HS-5 (cell line): ENCODE data around the gene CCDC17.
"Not testable (repeated sequence)": the region's sequence is repeated elsewhere in the genome, so short reads cannot be mapped to it uniquely, and the experiment has no call there.

Experiments used
- DNase-seq: peaks from one replicate; pipeline ENCODE4 v3.0.0-alpha.2; 2012; ENCODE audit warnings: low read depth

Gene CCDC17

GRCh38 chr1:45621895-45622523 lies 1.8 kb downstream of the CCDC17 start:
- no peak for DNase-seq

- DNase-seq = no peak
Observed at GRCh38 chr1:45621501-45621836, 2.4 kb downstream of the CCDC17 start.

GRCh38 chr1:45620588-45621500 lies 3.0 kb downstream of the CCDC17 start:
- no peak for DNase-seq

- no peak for DNase-seq
Observed at GRCh38 chr1:45619149-45619921, 4.5 kb downstream of the CCDC17 start.

- DNase-seq = peak; percentile 49
Observed at GRCh38 chr1:45617618-45618017, 6.2 kb downstream of the CCDC17 start.

GRCh38 chr1:45615885-45616284 lies 8.0 kb downstream of the CCDC17 start:
- DNase-seq = no peak

- no peak for DNase-seq
Observed at GRCh38 chr1:45612941-45613579, 10.8 kb downstream of the CCDC17 start.

GRCh38 chr1:45610589-45611226 lies 13.1 kb downstream of the CCDC17 start:
- DNase-seq = no peak

- DNase-seq = no peak
Observed at GRCh38 chr1:45608175-45609156, 15.4 kb downstream of the CCDC17 start.

- DNase-seq = no peak
Observed at GRCh38 chr1:45607404-45608074, 16.3 kb downstream of the CCDC17 start.

GRCh38 chr1:45604239-45604638 lies 19.6 kb downstream of the CCDC17 start:
- no peak for DNase-seq

GRCh38 chr1:45596765-45597164 lies 27.1 kb downstream of the CCDC17 start:
- not testable (repeated sequence) for DNase-seq

GRCh38 chr1:45594412-45594811 lies 29.4 kb downstream of the CCDC17 start:
- no peak for DNase-seq

GRCh38 chr1:45589861-45590260 lies 34.0 kb downstream of the CCDC17 start:
- no peak for DNase-seq

GRCh38 chr1:45586769-45587168 lies 37.1 kb downstream of the CCDC17 start:
- DNase-seq = no peak

- no peak for DNase-seq
Observed at GRCh38 chr1:45585496-45586075, 38.3 kb downstream of the CCDC17 start.

- no peak for DNase-seq
Observed at GRCh38 chr1:45585110-45585426, 38.8 kb downstream of the CCDC17 start.

- DNase-seq = peak; percentile 65
Observed at GRCh38 chr1:45584351-45585109, 39.3 kb downstream of the CCDC17 start.
